Adrenal gland (tissue), 12 donors: Measurements from ENCODE around the gene INHBB. TPM values are rescaled to one million over a fixed set of nuclear protein-coding genes. Genes with fewer than 3 reads are reported as not detected.

Experiments used
- DNase-seq, 7 donors: peaks; one replicate each; pipeline ENCODE4 v3.0.0-alpha.2; 2019 to 2020
- H3K27ac ChIP-seq, 5 donors: fragments of 200-600 bp; sonication (generic) in 4 of 5; 1 replicate in 3 of 5; 2 replicates in 2 of 5; pipeline versions ENCODE4 v1.5.1 to v1.8.0; 2016 to 2020; ENCODE audit warnings: mild to moderate bottlenecking in 1 of 5
- H3K27me3 ChIP-seq: fragments of 200-600 bp; 2 replicates; pipeline ENCODE4 v1.8.0; 2021
- H3K36me3 ChIP-seq, 2 donors: fragments of 200-600 bp; replicated peaks in 1 of 2; 1 replicate in 1 of 2; 2 replicates in 1 of 2; pipeline versions ENCODE4 v1.5.1 to v1.8.0; 2018 to 2022
- H3K4me1 ChIP-seq, 2 donors: fragments of 200-600 bp; replicated peaks in 1 of 2; 1 replicate in 1 of 2; 2 replicates in 1 of 2; pipeline versions ENCODE4 v1.5.1 to v1.8.0; 2018 to 2021
- H3K4me3 ChIP-seq, 4 donors: fragments of 200-600 bp; sonication (generic) in 3 of 4; one replicate each; pipeline ENCODE4 v1.5.1; 2016 to 2018
- H3K9me3 ChIP-seq, 3 donors: fragments of 200-600 bp; sonication (generic) in 1 of 3; replicated peaks in 1 of 3; 1 replicate in 2 of 3; 2 replicates in 1 of 3; pipeline versions ENCODE4 v1.5.1 to v1.8.0; 2016 to 2021
- CTCF ChIP-seq, 6 experiments: fragments of 450-650 bp in 4 of 6; fragments of 200-600 bp in 2 of 6; sonication (generic) in 1 of 6; IDR thresholded peaks; 1 replicate in 5 of 6; 2 replicates in 1 of 6; pipeline versions ENCODE4 v1.5.1 to v1.8.0; 2016 to 2021; ENCODE audit warnings: antibody characterized with exemption in 6 of 6, mild to moderate bottlenecking in 2 of 6, moderate library complexity in 1 of 6
- POLR2A ChIP-seq, 2 donors: fragments of 450-650 bp; IDR thresholded peaks; one replicate each; pipeline ENCODE4 v1.6.1; 2017; ENCODE audit warnings: antibody characterized with exemption in 2 of 2, mild to moderate bottlenecking in 2 of 2, moderate library complexity in 1 of 2
- WGBS, 4 donors: extraction: QIAGEN DNeasy Blood & Tissue Kit in 2 of 4; methylation state at CpG; one replicate each; pipeline versions ENCODE4 v1.1.5 to v1.1.7; 2013 to 2017; 5-methylcytosine and 5-hydroxymethylcytosine counted together
- intact Hi-C, 2 donors: fragments of 100-400 bp; cut with DNase I; formaldehyde crosslinking; loops; one replicate each; pipeline versions ENCODE4 v1.14.1 to v1.15.0; 2022 to 2023
- polyA plus RNA-seq, 3 donors: library from polyadenylated mRNA; stranded (reverse); fragments of 200-250 nt in 2 of 3; fragments of 350-450 nt in 1 of 3; fragmentation: Illumina TruSeq in 1 of 3; extraction: RNeasy Lipid Tissue Mini Kit (QIAGEN cat#74804) in 1 of 3; gene quantifications; one replicate each; pipeline ENCODE4 v1.2.3, GENCODE V29; 2013 to 2014
- total RNA-seq, 9 donors: library from RNA; depleted of rRNA in 4 of 9; stranded (reverse); fragments of >200 nt in 4 of 9; fragments of 120-200 nt in 1 of 9; fragmentation: NEBNext Ultra II Directional in 1 of 9; extraction: Animal tissue kit (Norgen Biotek cat#: 25700) in 1 of 9; gene quantifications; one replicate each; pipeline versions ENCODE4 v1.1.0 to v1.2.4, GENCODE V29; 2013 to 2023
- donor health status: healthy with polysubstance abuse.
- donor health status: Bipolar disorder and iron deficiency.
- donor health status: DM: yes; HTN: yes; CAD: no.
- donor health status: DM: no; HTN: no; CAD: no.
- donor health status: DM: no; HTN: no; CAD: no.
- donor health status: DM: yes; HTN: yes; CAD: no.

Gene INHBB
- total and polyA plus RNA-seq, 12 donors = 0.28 to 9.1 (median 6.8) TPM

GRCh38 chr2:120313695-120314615, 32.0 kb upstream of the INHBB start:
- no peaks in the 10 kb centered on the region for H3K27me3 ChIP-seq
- H3K4me3 ChIP-seq = peak overlapping the region in 2 of 4 donors; percentile 27 to 51
- TF ChIP-seq POLR2A (IDR thresholded peaks at IDR 0.05) (no peak), CTCF (IDR thresholded peaks at IDR 0.05) (no peak)
- H3K4me1 ChIP-seq = peaks cover 0 to 10% of the 10 kb centered on the region in 2 donors
- DNase-seq = peak in 6 of 7 donors; percentile 42 to 63 (median 48)
- 47 to 55% (median 51%) methylated on average over 31 to 39 of the region's 39 CpGs for WGBS, 4 donors
- no peaks in the 10 kb centered on the region for H3K36me3 ChIP-seq
- no peaks in the 10 kb centered on the region for H3K9me3 ChIP-seq
- peak overlapping the region in 3 of 5 donors; percentile 35 to 71 (median 57) for H3K27ac ChIP-seq
- intact Hi-C loops = loop anchor here (5.0 to 10.0 kb wide), 2 partner anchors 199 to 202 kb away; no protein-coding TSS in a partner anchor

GRCh38 chr2:120314690-120315366, 31.1 kb upstream of the INHBB start:
- intact Hi-C loops = loop anchor here (5.0 to 10.0 kb wide), 3 partner anchors 73 to 203 kb away; no protein-coding TSS in a partner anchor
- no peak overlapping the region for H3K27ac ChIP-seq
- no peaks in the 10 kb centered on the region for H3K36me3 ChIP-seq
- no peak overlapping the region for H3K4me3 ChIP-seq
- TF ChIP-seq CTCF (IDR thresholded peaks at IDR 0.05) = no peak
- no peak for TF ChIP-seq POLR2A (IDR thresholded peaks at IDR 0.05)
- WGBS, 4 donors = 79 to 85% (median 83%) methylated on average over 14 to 19 of the region's 19 CpGs
- H3K27me3 ChIP-seq = no peaks in the 10 kb centered on the region
- no peaks in the 10 kb centered on the region for H3K9me3 ChIP-seq
- peak in 2 of 7 donors; percentile 29 to 40 for DNase-seq
- peaks cover 0 to 10% of the 10 kb centered on the region in 2 donors for H3K4me1 ChIP-seq

GRCh38 chr2:120315367-120316033, 30.4 kb upstream of the INHBB start:
- no peak overlapping the region for H3K4me3 ChIP-seq
- H3K4me1 ChIP-seq = peaks cover 0 to 10% of the 10 kb centered on the region in 2 donors
- H3K36me3 ChIP-seq = no peaks in the 10 kb centered on the region
- no peaks in the 10 kb centered on the region for H3K27me3 ChIP-seq
- intact Hi-C loops = loop anchor here (5.0 to 10.0 kb wide), 2 partner anchors 73 to 201 kb away; no protein-coding TSS in a partner anchor
- TF ChIP-seq POLR2A (IDR thresholded peaks at IDR 0.05) (peak in 1 of 2 donors; percentile 7), CTCF (IDR thresholded peaks at IDR 0.05) (no peak)
- WGBS, 4 donors = 77 to 84% (median 80%) methylated on average over 11 to 17 of the region's 17 CpGs
- H3K9me3 ChIP-seq = no peaks in the 10 kb centered on the region
- H3K27ac ChIP-seq = peak overlapping the region in 2 of 5 donors; percentile 7 to 51
- peak in 3 of 7 donors; percentile 39 to 67 (median 40) for DNase-seq
